Measurements from ENCODE around the gene NDUFS2. TPM values are rescaled to one million over a fixed set of nuclear protein-coding genes. Genes with fewer than 3 reads are reported as not detected.

NDUFS2 gene
- total and polyA plus RNA-seq, 9 of the 15 experiments (the other 6 are each of a cell fraction or from before 2014, with no cell fraction given): 70.0 to 176 (median 141) TPM

DNA sequence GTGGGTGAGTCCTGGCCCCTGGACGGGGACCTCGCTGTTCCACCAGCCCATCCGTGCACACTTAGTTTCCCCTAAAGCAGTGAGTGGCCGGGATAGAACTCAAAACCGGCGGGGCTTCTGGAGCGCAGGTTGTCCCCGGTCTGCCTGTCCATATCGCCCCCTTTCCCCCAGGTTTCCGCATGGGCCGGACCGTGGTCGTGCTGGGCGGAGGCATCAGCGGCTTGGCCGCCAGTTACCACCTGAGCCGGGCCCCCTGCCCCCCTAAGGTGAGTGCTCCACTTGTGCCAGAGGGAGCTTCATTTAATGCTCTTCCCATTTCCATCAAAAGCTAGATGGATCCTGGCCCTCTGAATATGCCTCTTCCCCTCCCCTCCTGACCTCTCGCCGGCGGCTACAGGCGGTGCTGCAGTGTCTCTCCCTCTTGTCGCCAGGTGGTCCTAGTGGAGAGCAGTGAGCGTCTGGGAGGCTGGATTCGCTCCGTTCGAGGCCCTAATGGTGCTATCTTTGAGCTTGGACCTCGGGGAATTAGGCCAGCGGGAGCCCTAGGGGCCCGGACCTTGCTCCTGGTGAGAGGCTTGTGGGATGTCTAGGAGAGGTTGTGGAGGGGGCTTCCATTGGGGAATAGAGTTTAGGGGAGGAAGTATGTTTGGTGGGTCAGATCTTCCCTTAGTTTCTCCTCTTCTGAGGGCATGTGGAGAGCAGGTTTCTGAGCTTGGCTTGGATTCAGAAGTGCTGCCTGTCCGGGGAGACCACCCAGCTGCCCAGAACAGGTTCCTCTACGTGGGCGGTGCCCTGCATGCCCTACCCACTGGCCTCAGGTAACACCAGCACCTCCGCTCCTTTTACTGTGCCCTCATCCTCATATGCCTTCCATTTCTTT lies 35.3 kb upstream of the NDUFS2 start:
- peaks cover 49% of the 10 kb centered on the region for H3K79me2 ChIP-seq (ENCODE audit: control insufficient read depth, insufficient read depth, low read length)
- WGBS (ENCODE audit: insufficient coverage, low coverage, missing lambda C conversion rate): 2% methylated on average over 21 of the region's 33 CpGs
- DNase-seq (ENCODE audit: extremely low read depth in 1 of 4, low spot score in 3 of 4) (peak in 3 of 4 experiments; percentile 39 to 74 (median 55)), ATAC-seq (peak; percentile 59), FAIRE-seq (peak; percentile 42)
- TSS peak; percentile 36 for BruUV-seq (replicated peaks)
- H3K9me1 ChIP-seq (ENCODE audit: control insufficient read depth, insufficient read depth, low read length): no peaks in the 10 kb centered on the region
- peaks cover 71% of the 10 kb centered on the region for H3K36me3 ChIP-seq (ENCODE audit: control insufficient read depth, insufficient read depth, low read length)
- H2AFZ ChIP-seq (ENCODE audit: low read depth, low read length): peak overlapping the region; percentile 73
- peak overlapping the region; percentile 86 to 92 for H3K9ac ChIP-seq (ENCODE audit: insufficient read depth in 1 of 2, low read depth in 2 of 2, low read length in 2 of 2)
- peak overlapping the region; percentile 55 for H3K4me3 ChIP-seq
- intact Hi-C loops (cut with micrococcal nuclease): loop anchor here (1.0 to 5.0 kb wide), 3 partner anchors 10 to 48 kb away; partner anchors contain the start of genes B4GALT3, DEDD, NIT1 and PFDN2
- H4K20me1 ChIP-seq (replicated peaks; ENCODE audit: control insufficient read depth, insufficient read depth, low read length): no peaks in the 10 kb centered on the region
- ChIA-PET POLR2A (interaction anchor here (0.7 to 4.7 kb wide), 11 partner anchors 8 to 207 kb away, joined by 3 to 33 read pairs (median 4); partner anchors contain the start of genes B4GALT3, DEDD, F11R and NIT1), CTCF (ENCODE audit: low intra/inter-chr PET ratio) (no interaction called here)
- H3K9me3 ChIP-seq (replicated peaks; ENCODE audit: control insufficient read depth, insufficient read depth, low read depth, low read length): no peaks in the 10 kb centered on the region
- in situ Hi-C loops (cut with MboI): no loop called here
- H3K4me1 ChIP-seq (replicated peaks in 1 of 2; ENCODE audit: control insufficient read depth in 2 of 2, insufficient read depth in 2 of 2, low read length in 2 of 2): peaks cover 46 to 67% of the 10 kb centered on the region in 2 experiments
- peak overlapping the region; percentile 95 for H3K4me2 ChIP-seq (ENCODE audit: insufficient read depth, low read length)
- peak overlapping the region; percentile 83 for H3K27ac ChIP-seq (ENCODE audit: extremely low read depth, low read depth, low read length)
- no peaks in the 10 kb centered on the region for H3K27me3 ChIP-seq (ENCODE audit: control insufficient read depth in 2 of 2, insufficient read depth in 2 of 2, low read length in 2 of 2)
- TF ChIP-seq NELFE (IDR thresholded peaks at IDR 0.05; ENCODE audit: insufficient read depth, insufficient read length) (no peak), MCM2 (IDR thresholded peaks at IDR 0.05; ENCODE audit: low read depth) (no peak), MEF2D (tag; conservative IDR thresholded peaks at IDR 0.05; ENCODE audit: low read depth) (no peak), ZNF212 (CRISPR knock-in tag; IDR thresholded peaks at IDR 0.05) (no peak), PTRF (tag; IDR thresholded peaks at IDR 0.05) (no peak), ZNF778 (CRISPR knock-in tag; IDR thresholded peaks at IDR 0.05) (no peak), ZNF274 (IDR thresholded peaks at IDR 0.05; ENCODE audit: borderline replicate concordance, low read depth, low read length) (no peak), ZNF347 (CRISPR knock-in tag; IDR thresholded peaks at IDR 0.05; ENCODE audit: low read depth) (no peak), MAFG (tag; conservative IDR thresholded peaks at IDR 0.05) (no peak), HNRNPLL (IDR thresholded peaks at IDR 0.05; ENCODE audit: low read depth, low read length, poor library complexity, severe bottlenecking) (no peak), FOXP1 (CRISPR knock-in tag; IDR thresholded peaks at IDR 0.05) (no peak), ZNF57 (CRISPR knock-in tag; IDR thresholded peaks at IDR 0.05) (no peak)
- TF ChIP-seq, protein P1, sequence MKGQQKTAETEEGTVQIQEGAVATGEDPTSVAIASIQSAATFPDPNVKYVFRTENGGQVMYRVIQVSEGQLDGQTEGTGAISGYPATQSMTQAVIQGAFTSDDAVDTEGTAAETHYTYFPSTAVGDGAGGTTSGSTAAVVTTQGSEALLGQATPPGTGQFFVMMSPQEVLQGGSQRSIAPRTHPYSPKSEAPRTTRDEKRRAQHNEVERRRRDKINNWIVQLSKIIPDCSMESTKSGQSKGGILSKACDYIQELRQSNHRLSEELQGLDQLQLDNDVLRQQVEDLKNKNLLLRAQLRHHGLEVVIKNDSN (CRISPR knock-in tag; IDR thresholded peaks at IDR 0.05): no peak
- TF ChIP-seq, protein P2, sequence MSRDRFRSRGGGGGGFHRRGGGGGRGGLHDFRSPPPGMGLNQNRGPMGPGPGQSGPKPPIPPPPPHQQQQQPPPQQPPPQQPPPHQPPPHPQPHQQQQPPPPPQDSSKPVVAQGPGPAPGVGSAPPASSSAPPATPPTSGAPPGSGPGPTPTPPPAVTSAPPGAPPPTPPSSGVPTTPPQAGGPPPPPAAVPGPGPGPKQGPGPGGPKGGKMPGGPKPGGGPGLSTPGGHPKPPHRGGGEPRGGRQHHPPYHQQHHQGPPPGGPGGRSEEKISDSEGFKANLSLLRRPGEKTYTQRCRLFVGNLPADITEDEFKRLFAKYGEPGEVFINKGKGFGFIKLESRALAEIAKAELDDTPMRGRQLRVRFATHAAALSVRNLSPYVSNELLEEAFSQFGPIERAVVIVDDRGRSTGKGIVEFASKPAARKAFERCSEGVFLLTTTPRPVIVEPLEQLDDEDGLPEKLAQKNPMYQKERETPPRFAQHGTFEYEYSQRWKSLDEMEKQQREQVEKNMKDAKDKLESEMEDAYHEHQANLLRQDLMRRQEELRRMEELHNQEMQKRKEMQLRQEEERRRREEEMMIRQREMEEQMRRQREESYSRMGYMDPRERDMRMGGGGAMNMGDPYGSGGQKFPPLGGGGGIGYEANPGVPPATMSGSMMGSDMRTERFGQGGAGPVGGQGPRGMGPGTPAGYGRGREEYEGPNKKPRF (IDR thresholded peaks at IDR 0.05; ENCODE audit: low read depth, low read length): no peak
- TF ChIP-seq, protein P3, sequence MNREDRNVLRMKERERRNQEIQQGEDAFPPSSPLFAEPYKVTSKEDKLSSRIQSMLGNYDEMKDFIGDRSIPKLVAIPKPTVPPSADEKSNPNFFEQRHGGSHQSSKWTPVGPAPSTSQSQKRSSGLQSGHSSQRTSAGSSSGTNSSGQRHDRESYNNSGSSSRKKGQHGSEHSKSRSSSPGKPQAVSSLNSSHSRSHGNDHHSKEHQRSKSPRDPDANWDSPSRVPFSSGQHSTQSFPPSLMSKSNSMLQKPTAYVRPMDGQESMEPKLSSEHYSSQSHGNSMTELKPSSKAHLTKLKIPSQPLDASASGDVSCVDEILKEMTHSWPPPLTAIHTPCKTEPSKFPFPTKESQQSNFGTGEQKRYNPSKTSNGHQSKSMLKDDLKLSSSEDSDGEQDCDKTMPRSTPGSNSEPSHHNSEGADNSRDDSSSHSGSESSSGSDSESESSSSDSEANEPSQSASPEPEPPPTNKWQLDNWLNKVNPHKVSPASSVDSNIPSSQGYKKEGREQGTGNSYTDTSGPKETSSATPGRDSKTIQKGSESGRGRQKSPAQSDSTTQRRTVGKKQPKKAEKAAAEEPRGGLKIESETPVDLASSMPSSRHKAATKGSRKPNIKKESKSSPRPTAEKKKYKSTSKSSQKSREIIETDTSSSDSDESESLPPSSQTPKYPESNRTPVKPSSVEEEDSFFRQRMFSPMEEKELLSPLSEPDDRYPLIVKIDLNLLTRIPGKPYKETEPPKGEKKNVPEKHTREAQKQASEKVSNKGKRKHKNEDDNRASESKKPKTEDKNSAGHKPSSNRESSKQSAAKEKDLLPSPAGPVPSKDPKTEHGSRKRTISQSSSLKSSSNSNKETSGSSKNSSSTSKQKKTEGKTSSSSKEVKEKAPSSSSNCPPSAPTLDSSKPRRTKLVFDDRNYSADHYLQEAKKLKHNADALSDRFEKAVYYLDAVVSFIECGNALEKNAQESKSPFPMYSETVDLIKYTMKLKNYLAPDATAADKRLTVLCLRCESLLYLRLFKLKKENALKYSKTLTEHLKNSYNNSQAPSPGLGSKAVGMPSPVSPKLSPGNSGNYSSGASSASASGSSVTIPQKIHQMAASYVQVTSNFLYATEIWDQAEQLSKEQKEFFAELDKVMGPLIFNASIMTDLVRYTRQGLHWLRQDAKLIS (CRISPR knock-in tag; IDR thresholded peaks at IDR 0.05): 0 out of 2 replicates have a peak, but pooled peaks have one; percentile 5
